ENCODE data around the gene DUSP16.

DNA sequence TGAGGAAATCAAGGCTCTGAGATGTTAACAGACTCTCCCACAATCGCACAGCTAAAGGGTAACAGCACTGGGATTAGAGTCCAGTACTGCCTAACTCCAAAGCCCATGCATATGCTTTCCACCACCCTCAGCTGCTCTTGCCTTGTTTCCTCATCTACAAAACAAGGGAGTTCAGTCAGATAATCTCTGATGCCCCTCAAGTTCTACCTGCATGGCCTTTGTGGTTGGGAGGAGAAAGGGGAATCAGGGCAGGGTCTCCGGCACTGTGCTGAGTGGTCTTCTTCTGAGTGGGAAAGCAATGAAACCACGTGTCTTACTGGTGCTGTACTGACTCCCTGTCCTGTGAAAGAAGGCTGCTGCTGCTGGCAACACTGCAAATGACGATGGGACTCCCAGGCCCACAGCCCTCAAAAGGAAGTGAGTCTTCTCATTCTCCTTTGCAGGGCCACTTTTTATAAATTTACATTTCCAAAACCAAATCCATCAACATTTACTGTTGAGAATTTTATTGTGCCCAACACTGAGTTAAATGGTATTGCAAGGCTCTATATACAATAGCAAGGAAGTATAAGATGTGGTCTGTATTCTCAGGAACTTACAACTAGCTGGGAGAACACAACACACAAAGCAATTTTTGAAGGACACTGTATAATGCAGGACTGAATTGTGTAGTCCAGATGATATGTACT lies 19.7 kb upstream of the DUSP16 start:
- TF ChIP-seq CTCF (IDR thresholded peaks at IDR 0.05) (no peak), POLR2A (IDR thresholded peaks at IDR 0.05) (no peak)

All from lower leg skin (tissue), 3 donors.